HEK293 (cell line): ENCODE measurements around the gene CAPRIN2.

Experiments used
- CTCF ChIA-PET: fragments of 350-600 bp; formaldehyde crosslinking; extraction: SDS; loops from one replicate; lab custom pipeline; 2021; ENCODE audit warnings: antibody characterized with exemption; lab: Yijun Ruan, JAX
- POLR2A ChIA-PET: fragments of 300-600 bp; formaldehyde crosslinking; extraction: SDS; loops from one replicate; lab custom pipeline; 2020; ENCODE audit warnings: antibody characterized with exemption, inconsistent platforms; lab: Yijun Ruan, JAX
- H3K27ac ChIP-seq: fragments of 200-500 bp; sonication (Bioruptor generic); 2 replicates; pipeline ENCODE4 v1.5.1; 2014; ENCODE audit warnings: low read depth, low read length, control low read depth, inconsistent platforms; ENCODE audit errors: extremely low read depth
- H3K36me3 ChIP-seq, 2 experiments: fragments of 200-500 bp in 1 of 2; sonication (Bioruptor generic) in 1 of 2; 1 replicate in 1 of 2; 2 replicates in 1 of 2; pipeline ENCODE4 v1.5.1; 2014 to 2017; ENCODE audit warnings: inconsistent platforms in 2 of 2, low read length in 2 of 2; ENCODE audit not compliant: control insufficient read depth in 2 of 2, insufficient read depth in 1 of 2
- H3K4me1 ChIP-seq: fragments of 200-500 bp; sonication (Bioruptor generic); 2 replicates; pipeline ENCODE4 v1.5.1; 2014; ENCODE audit warnings: mild to moderate bottlenecking, low read length, inconsistent platforms; ENCODE audit not compliant: control insufficient read depth, insufficient read depth
- H3K4me3 ChIP-seq: 2 replicates; pipeline ENCODE4 v1.5.1; 2011; ENCODE audit warnings: low read depth, mild to moderate bottlenecking, control low read depth, low read length, moderate library complexity
- H3K9me3 ChIP-seq: fragments of 200-500 bp; sonication (Bioruptor generic); 2 replicates; pipeline ENCODE4 v1.5.1; 2014; ENCODE audit warnings: low read depth, low read length, inconsistent platforms; ENCODE audit not compliant: control insufficient read depth, insufficient read depth
- BCL11B ChIP-seq: fragments of 450-650 bp; formaldehyde crosslinking; IDR thresholded peaks from 2 replicates; pipeline ENCODE4 v1.5.1; 2016; ENCODE audit warnings: low read depth, missing biosample characterization, missing genetic modification characterization
- SCRT2 ChIP-seq: fragments of 450-650 bp; formaldehyde crosslinking; IDR thresholded peaks from 2 replicates; pipeline ENCODE4 v1.5.1; 2016; ENCODE audit warnings: missing biosample characterization, missing genetic modification characterization
- YY1 ChIP-seq: fragments of 450-650 bp; formaldehyde crosslinking; IDR thresholded peaks from 2 replicates; pipeline ENCODE4 v1.5.1; 2018; ENCODE audit warnings: missing biosample characterization, missing genetic modification characterization
- ZBTB44 ChIP-seq: fragments of 450-650 bp; IDR thresholded peaks from 2 replicates; pipeline ENCODE4 v1.5.1; 2018; ENCODE audit warnings: missing biosample characterization, mild to moderate bottlenecking, missing genetic modification characterization
- ZBTB48 ChIP-seq: fragments of 450-650 bp; formaldehyde crosslinking; IDR thresholded peaks from 2 replicates; pipeline ENCODE4 v1.5.1; 2016; ENCODE audit warnings: missing biosample characterization, missing genetic modification characterization
- ZBTB49 ChIP-seq: fragments of 450-650 bp; formaldehyde crosslinking; IDR thresholded peaks from 2 replicates; pipeline ENCODE4 v1.5.1; 2016; ENCODE audit warnings: missing biosample characterization, missing genetic modification characterization, low read depth
- ZEB2 ChIP-seq: fragments of 450-650 bp; formaldehyde crosslinking; IDR thresholded peaks from 2 replicates; pipeline ENCODE4 v1.5.1; 2016; ENCODE audit warnings: missing biosample characterization, missing genetic modification characterization
- ZNF174 ChIP-seq: fragments of 450-650 bp; formaldehyde crosslinking; IDR thresholded peaks from 2 replicates; pipeline ENCODE4 v1.5.0; 2017; ENCODE audit warnings: missing biosample characterization, mild to moderate bottlenecking, missing genetic modification characterization
- ZNF2 ChIP-seq: fragments of 450-650 bp; formaldehyde crosslinking; IDR thresholded peaks from 2 replicates; pipeline ENCODE4 v1.5.1; 2016; ENCODE audit warnings: missing biosample characterization, missing genetic modification characterization
- ZNF223 ChIP-seq: fragments of 450-650 bp; formaldehyde crosslinking; IDR thresholded peaks from 2 replicates; pipeline ENCODE4 v1.5.1; 2016; ENCODE audit warnings: missing biosample characterization, missing genetic modification characterization
- ZNF239 ChIP-seq: fragments of 450-650 bp; formaldehyde crosslinking; IDR thresholded peaks from 2 replicates; pipeline ENCODE4 v1.5.1; 2016; ENCODE audit warnings: missing biosample characterization, missing genetic modification characterization
- ZNF341 ChIP-seq: fragments of 450-650 bp; formaldehyde crosslinking; IDR thresholded peaks from 2 replicates; pipeline ENCODE4; 2016; ENCODE audit warnings: low read depth, missing biosample characterization, missing genetic modification characterization
- ZNF488 ChIP-seq: fragments of 450-650 bp; formaldehyde crosslinking; IDR thresholded peaks from 2 replicates; pipeline ENCODE4 v1.5.1; 2016; ENCODE audit warnings: missing biosample characterization, missing genetic modification characterization
- ZNF548 ChIP-seq: fragments of 450-650 bp; formaldehyde crosslinking; IDR thresholded peaks from 2 replicates; pipeline ENCODE4 v1.5.1; 2016; ENCODE audit warnings: missing biosample characterization, missing genetic modification characterization
- ZNF571 ChIP-seq: fragments of 450-650 bp; formaldehyde crosslinking; IDR thresholded peaks from 2 replicates; pipeline ENCODE4 v1.5.0; 2017; ENCODE audit warnings: missing biosample characterization, missing genetic modification characterization
- ZNF621 ChIP-seq: fragments of 450-650 bp; formaldehyde crosslinking; IDR thresholded peaks from 2 replicates; pipeline ENCODE4 v1.5.1; 2017; ENCODE audit warnings: missing biosample characterization, missing genetic modification characterization
- ZNF623 ChIP-seq: fragments of 450-650 bp; formaldehyde crosslinking; IDR thresholded peaks from 2 replicates; pipeline ENCODE4 v1.5.1; 2016; ENCODE audit warnings: missing biosample characterization, missing genetic modification characterization
- ZNF658 ChIP-seq: fragments of 450-650 bp; formaldehyde crosslinking; IDR thresholded peaks from 2 replicates; pipeline ENCODE4; 2016; ENCODE audit warnings: missing biosample characterization, missing genetic modification characterization
- ZNF701 ChIP-seq: fragments of 450-650 bp; formaldehyde crosslinking; IDR thresholded peaks from 2 replicates; pipeline ENCODE4 v1.5.1; 2016; ENCODE audit warnings: missing biosample characterization, missing genetic modification characterization
- ZNF768 ChIP-seq: fragments of 450-650 bp; formaldehyde crosslinking; IDR thresholded peaks from 2 replicates; pipeline ENCODE4 v1.5.1; 2018; ENCODE audit warnings: missing biosample characterization, mild to moderate bottlenecking, missing genetic modification characterization
- ZNF791 ChIP-seq: fragments of 450-650 bp; formaldehyde crosslinking; IDR thresholded peaks from 2 replicates; pipeline ENCODE4 v1.5.1; 2016; ENCODE audit warnings: missing biosample characterization, missing genetic modification characterization

The CAPRIN2 gene

GRCh38 chr12:30696943-30697342 is 57.8 kb downstream of the CAPRIN2 start:
- TF ChIP-seq ZNF701 (no peak), SCRT2 (tag by site-specific recombination) (no peak), ZNF239 (tag by site-specific recombination) (no peak), ZBTB44 (tag by site-specific recombination) (no peak), ZNF341 (tag by site-specific recombination) (no peak), ZNF621 (no peak), ZNF791 (tag by site-specific recombination) (no peak), ZEB2 (no peak), ZNF488 (no peak), ZBTB48 (tag by site-specific recombination) (no peak), YY1 (tag by site-specific recombination) (no peak), ZNF174 (no peak), ZNF768 (tag by site-specific recombination) (no peak), ZNF2 (tag by site-specific recombination) (no peak), ZBTB49 (tag by site-specific recombination) (no peak)
- H3K4me3 ChIP-seq: no peak overlapping the region
- CTCF ChIA-PET: no interaction called here

GRCh38 chr12:30696486-30696885 is 58.3 kb downstream of the CAPRIN2 start:
- Histone ChIP-seq H3K4me3 (no peak overlapping the region), H3K9me3 (no peaks in the 10 kb centered on the region), H3K36me3 (no peaks in the 10 kb centered on the region), H3K27ac (no peak overlapping the region), H3K4me1 (0 out of 2 replicates have a peak, but pooled peaks cover 2% of the 10 kb centered on the region)
- no peak for TF ChIP-seq ZNF548 (tag by site-specific recombination)
- TF ChIP-seq BCL11B (tag by site-specific recombination): no peak
- TF ChIP-seq ZNF658 (tag by site-specific recombination): no peak
- TF ChIP-seq ZBTB48 (tag by site-specific recombination): 0 out of 2 replicates have a peak, but pooled peaks have one; percentile 14
- TF ChIP-seq ZNF571 (tag by site-specific recombination): no peak
- TF ChIP-seq ZNF223 (tag by site-specific recombination): no peak
- TF ChIP-seq ZNF623 (tag by site-specific recombination): no peak
- POLR2A ChIA-PET: interaction anchor here (1.7 kb wide), 1 partner anchor 58 kb away, joined by 23 read pairs; the partner anchor contains the start of gene CAPRIN2
- CTCF ChIA-PET: interaction anchor here (0.7 kb wide), 1 partner anchor 96 kb away, joined by 3 read pairs; no protein-coding TSS in a partner anchor

More at GRCh38 chr12:30696943-30697342, 57.8 kb downstream of the CAPRIN2 start:
- Histone ChIP-seq H3K4me1 (0 out of 2 replicates have a peak, but pooled peaks cover 2% of the 10 kb centered on the region), H3K27ac (no peak overlapping the region), H3K9me3 (no peaks in the 10 kb centered on the region), H3K36me3 (no peaks in the 10 kb centered on the region)
- POLR2A ChIA-PET: no interaction called here
